Measurements from ENCODE around the gene PLD5. TPM values are rescaled to one million over a fixed set of nuclear protein-coding genes. Genes with fewer than 3 reads are reported as not detected.

Gene PLD5
- polyA plus RNA-seq, 3 donors, result not detected

- no peak overlapping the region for H3K27ac ChIP-seq (ENCODE audit: low read depth in 1 of 2, low read length in 2 of 2)
- no peak overlapping the region for H3K4me3 Mint-ChIP-seq
- intact Hi-C loops (cut with micrococcal nuclease), result no loop called here
- no peak overlapping the region for H3K9ac ChIP-seq (ENCODE audit: insufficient read depth, low read length, poor library complexity, severe bottlenecking)
- H4K20me1 ChIP-seq (ENCODE audit: insufficient read depth, low read length), result no peaks in the 10 kb centered on the region
- H3K4me1 ChIP-seq (ENCODE audit: control insufficient read depth in 1 of 2, insufficient read depth in 2 of 2, low read length in 2 of 2), result no peaks in the 10 kb centered on the region
- H3K27me3 ChIP-seq (ENCODE audit: control insufficient read depth in 2 of 2, insufficient read depth in 2 of 2, low read length in 2 of 2), result no peaks in the 10 kb centered on the region
- no peaks in the 10 kb centered on the region for H3K79me2 ChIP-seq (ENCODE audit: insufficient read depth, low read length)
- peaks cover 0 to 2% (median 0%) of the 10 kb centered on the region in 3 donors for H3K27me3 Mint-ChIP-seq (ENCODE audit: low read depth in 3 of 3)
- WGBS (ENCODE audit: insufficient coverage), result no CpG with 5 or more reads among the region's 3 CpGs
- no peaks in the 10 kb centered on the region for H3K36me3 Mint-ChIP-seq
- no peak for TF ChIP-seq CTCF (IDR thresholded peaks at IDR 0.05)
- H3K9me3 Mint-ChIP-seq, result peaks cover 0 to 8% (median 2%) of the 10 kb centered on the region in 7 donors
- H3K9me3 ChIP-seq (replicated peaks in 1 of 2; ENCODE audit: control insufficient read depth in 1 of 2, insufficient read depth in 1 of 2, low read length in 2 of 2), result no peaks in the 10 kb centered on the region
- DNase-seq, result no peak
- H3K4me1 Mint-ChIP-seq, result no peaks in the 10 kb centered on the region
- H3K4me2 ChIP-seq (replicated peaks; ENCODE audit: extremely low read depth, low read length, poor library complexity, severe bottlenecking), result no peak overlapping the region
- H3K27ac Mint-ChIP-seq, result no peak overlapping the region
- no peaks in the 10 kb centered on the region for H3K36me3 ChIP-seq (replicated peaks in 1 of 2; ENCODE audit: control insufficient read depth in 1 of 2, insufficient read depth in 2 of 2, low read length in 2 of 2)
- H2AFZ ChIP-seq (ENCODE audit: insufficient read depth, low read depth, low read length, poor library complexity, severe bottlenecking), result no peak overlapping the region
- no peak overlapping the region for H3K4me3 ChIP-seq (replicated peaks in 1 of 3; ENCODE audit: low read depth in 2 of 3, low read length in 3 of 3)
Observed at GRCh38 chr1:242431786-242432185, 92.7 kb downstream of the PLD5 start.

- H2AFZ ChIP-seq (ENCODE audit: insufficient read depth, low read depth, low read length, poor library complexity, severe bottlenecking), result no peak overlapping the region
- H3K79me2 ChIP-seq (ENCODE audit: insufficient read depth, low read length), result no peaks in the 10 kb centered on the region
- H3K27me3 ChIP-seq (ENCODE audit: control insufficient read depth in 2 of 2, insufficient read depth in 2 of 2, low read length in 2 of 2), result no peaks in the 10 kb centered on the region
- no peaks in the 10 kb centered on the region for H3K9me3 ChIP-seq (replicated peaks in 1 of 2; ENCODE audit: control insufficient read depth in 1 of 2, insufficient read depth in 1 of 2, low read length in 2 of 2)
- Mint-ChIP-seq H3K27me3 (ENCODE audit: low read depth in 3 of 3) (peaks cover 0 to 2% (median 0%) of the 10 kb centered on the region in 3 donors), H3K4me3 (no peak overlapping the region), H3K27ac (no peak overlapping the region), H3K4me1 (no peaks in the 10 kb centered on the region), H3K36me3 (no peaks in the 10 kb centered on the region), H3K9me3 (peaks cover 0 to 8% (median 2%) of the 10 kb centered on the region in 7 donors)
- no peaks in the 10 kb centered on the region for H3K36me3 ChIP-seq (replicated peaks in 1 of 2; ENCODE audit: control insufficient read depth in 1 of 2, insufficient read depth in 2 of 2, low read length in 2 of 2)
- H3K9ac ChIP-seq (ENCODE audit: insufficient read depth, low read length, poor library complexity, severe bottlenecking), result no peak overlapping the region
- no peak overlapping the region for H3K4me2 ChIP-seq (replicated peaks; ENCODE audit: extremely low read depth, low read length, poor library complexity, severe bottlenecking)
- H3K4me1 ChIP-seq (ENCODE audit: control insufficient read depth in 1 of 2, insufficient read depth in 2 of 2, low read length in 2 of 2), result no peaks in the 10 kb centered on the region
- no CpG with 5 or more reads among the region's 4 CpGs for WGBS (ENCODE audit: insufficient coverage)
- DNase-seq, result no peak
- intact Hi-C loops (cut with micrococcal nuclease), result no loop called here
- TF ChIP-seq CTCF (IDR thresholded peaks at IDR 0.05), result no peak
- H4K20me1 ChIP-seq (ENCODE audit: insufficient read depth, low read length), result no peaks in the 10 kb centered on the region
- no peak overlapping the region for H3K4me3 ChIP-seq (replicated peaks in 1 of 3; ENCODE audit: low read depth in 2 of 3, low read length in 3 of 3)
- H3K27ac ChIP-seq (ENCODE audit: low read depth in 1 of 2, low read length in 2 of 2), result no peak overlapping the region
Observed at GRCh38 chr1:242430956-242431355, 93.5 kb downstream of the PLD5 start.
